Ovary (tissue), 10 donors: Measurements from ENCODE around the gene MCM8. TPM values are rescaled to one million over a fixed set of nuclear protein-coding genes. Genes with fewer than 3 reads are reported as not detected.

Source experiments
- DNase-seq, 5 donors: peaks; one replicate each; pipeline ENCODE4 v3.0.0-alpha.2; 2019 to 2020
- H3K27ac ChIP-seq, 2 donors: fragments of 200-600 bp; one replicate each; pipeline versions ENCODE4 v1.5.1 to v1.8.0; 2019 to 2022
- H3K27me3 ChIP-seq: fragments of 200-600 bp; one replicate; pipeline ENCODE4 v1.8.0; 2022
- H3K36me3 ChIP-seq: fragments of 200-600 bp; sonication (generic); one replicate; pipeline ENCODE4 v1.5.1; 2019
- H3K4me1 ChIP-seq: one replicate; pipeline ENCODE4 v1.8.1; 2013; ENCODE audit warnings: mild to moderate bottlenecking, moderate library complexity; ENCODE audit not compliant: insufficient read depth
- H3K4me3 ChIP-seq: fragments of 200-600 bp; sonication (generic); one replicate; pipeline ENCODE4 v1.5.1; 2017
- H3K9me3 ChIP-seq, 2 donors: fragments of 200-600 bp in 1 of 2; sonication (generic) in 1 of 2; one replicate each; pipeline versions ENCODE4 v1.5.1 to v1.8.1; 2013 to 2019; ENCODE audit warnings: mild to moderate bottlenecking in 1 of 2, moderate library complexity in 1 of 2
- EP300 ChIP-seq: sonication (generic); formaldehyde crosslinking; IDR thresholded peaks from one replicate; pipeline ENCODE4 v1.6.1; 2017; ENCODE audit warnings: antibody characterized with exemption
- POLR2A ChIP-seq: fragments of 450-650 bp; IDR thresholded peaks from one replicate; pipeline ENCODE4 v1.6.1; 2017; ENCODE audit warnings: antibody characterized with exemption, mild to moderate bottlenecking, moderate library complexity
- WGBS, 3 donors: extraction: QIAGEN DNeasy Blood & Tissue Kit in 1 of 3; methylation state at CpG; one replicate each; pipeline versions ENCODE4 v1.1.5 to v1.1.7; 2013 to 2017; 5-methylcytosine and 5-hydroxymethylcytosine counted together
- intact Hi-C, 4 donors: fragments of 100-400 bp; cut with DNase I; formaldehyde crosslinking; loops; one replicate each; pipeline versions ENCODE4 v1.11.0 to v1.15.1; 2022 to 2023
- long read RNA-seq, 3 donors: library from polyadenylated mRNA in 2 of 3; unstranded in 2 of 3; transcript quantifications; one replicate each; pipeline ENCODE4 v2.0.0 and lab custom pipeline, GENCODE V29; 2021 to 2026
- polyA plus RNA-seq, 2 donors: library from polyadenylated mRNA; stranded (reverse); fragments of 200-250 nt in 1 of 2; fragments of 350-450 nt in 1 of 2; fragmentation: Illumina TruSeq in 1 of 2; extraction: RNeasy Lipid Tissue Mini Kit (QIAGEN cat#74804) in 1 of 2; gene quantifications; one replicate each; pipeline ENCODE4 v1.2.3, GENCODE V29; 2013 to 2014
- total RNA-seq, 7 donors: library from RNA; depleted of rRNA in 2 of 7; stranded (reverse); fragments of >200 nt in 2 of 7; fragmentation: NEBNext Ultra II Directional in 3 of 7; extraction: Animal tissue kit (Norgen Biotek cat#: 25700) in 3 of 7; gene quantifications; one replicate each; pipeline versions ENCODE4 v1.1.0 to v1.2.4, GENCODE V29; 2016 to 2023
- TF ChIP-seq, protein P1 (sequence below), 3 donors: fragments of 450-650 bp in 2 of 3; fragments of 200-600 bp in 1 of 3; IDR thresholded peaks; one replicate each; pipeline versions ENCODE4 v1.5.1 to v1.8.0; 2016 to 2022; ENCODE audit warnings: antibody characterized with exemption in 3 of 3, mild to moderate bottlenecking in 1 of 3
- donor health status: DM: no; HTN: no; CAD: no; lungs with moderate emphysema.
- donor health status: DM: no; HTN: no; CAD: no.
- donor health status: Bipolar disorder and iron deficiency.
- donor health status: DM: yes; HTN: yes; CAD: no.
- donor health status: DM: no; HTN: no; CAD: no.
- donor health status: DM: yes; HTN: yes; CAD: no.

MCM8 gene
- total RNA-seq = 1 to 10 TPM; 2.3 to 4.9 (median 4.3) TPM
- polyA plus RNA-seq = 1 to 10 TPM; 2.4 to 3.5 TPM
- long read RNA-seq, donor 1, partial matches to known transcripts = 1 of 1 reads
- long read RNA-seq, donor 1, other reads (novel, unspliced or antisense) = 0 of 1 reads
- long read RNA-seq, donor 2, full-length matches to known transcripts = 4 of 4 reads
- long read RNA-seq, donor 2, partial matches to known transcripts = 0 of 4 reads
- long read RNA-seq, donor 2, other reads (novel, unspliced or antisense) = 0 of 4 reads
- long read RNA-seq, donor 3 = 0 reads

- peak; percentile 93 to 96 (median 93) for DNase-seq
- H3K36me3 ChIP-seq = no peaks in the 10 kb centered on the region
Measured at GRCh38 chr20:5950271-5951031, at the start of gene MCM8, which contains the start of gene TRMT6. Gene MCM8, plus strand, starts transcription at chr20:5950652. Its CDS starts 1,364 bp downstream, at chr20:5952016. Gene TRMT6, minus strand, starts transcription at chr20:5950533. Its CDS starts 128 bp downstream, at chr20:5950405.

GRCh38 chr20:5900908-5901307 is 49.5 kb upstream of the MCM8 start:
- H3K27ac ChIP-seq = no peak overlapping the region
- no peaks in the 10 kb centered on the region for H3K9me3 ChIP-seq
- H3K36me3 ChIP-seq = no peaks in the 10 kb centered on the region
- whole genome bisulfite sequencing, 3 donors = 69 to 81% (median 80%) methylated on average over 1 of the region's 1 CpG
- H3K27me3 ChIP-seq = no peaks in the 10 kb centered on the region
- H3K4me1 ChIP-seq = no peaks in the 10 kb centered on the region
- TF ChIP-seq POLR2A (no peak), EP300 (no peak)
- TF ChIP-seq, protein P1, sequence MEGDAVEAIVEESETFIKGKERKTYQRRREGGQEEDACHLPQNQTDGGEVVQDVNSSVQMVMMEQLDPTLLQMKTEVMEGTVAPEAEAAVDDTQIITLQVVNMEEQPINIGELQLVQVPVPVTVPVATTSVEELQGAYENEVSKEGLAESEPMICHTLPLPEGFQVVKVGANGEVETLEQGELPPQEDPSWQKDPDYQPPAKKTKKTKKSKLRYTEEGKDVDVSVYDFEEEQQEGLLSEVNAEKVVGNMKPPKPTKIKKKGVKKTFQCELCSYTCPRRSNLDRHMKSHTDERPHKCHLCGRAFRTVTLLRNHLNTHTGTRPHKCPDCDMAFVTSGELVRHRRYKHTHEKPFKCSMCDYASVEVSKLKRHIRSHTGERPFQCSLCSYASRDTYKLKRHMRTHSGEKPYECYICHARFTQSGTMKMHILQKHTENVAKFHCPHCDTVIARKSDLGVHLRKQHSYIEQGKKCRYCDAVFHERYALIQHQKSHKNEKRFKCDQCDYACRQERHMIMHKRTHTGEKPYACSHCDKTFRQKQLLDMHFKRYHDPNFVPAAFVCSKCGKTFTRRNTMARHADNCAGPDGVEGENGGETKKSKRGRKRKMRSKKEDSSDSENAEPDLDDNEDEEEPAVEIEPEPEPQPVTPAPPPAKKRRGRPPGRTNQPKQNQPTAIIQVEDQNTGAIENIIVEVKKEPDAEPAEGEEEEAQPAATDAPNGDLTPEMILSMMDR (IDR thresholded peaks at IDR 0.05) = no peak
- no peak overlapping the region for H3K4me3 ChIP-seq
- intact Hi-C loops = no loop called here
- DNase-seq = no peak

More at GRCh38 chr20:5950271-5951031, at the start of gene MCM8, which contains the start of gene TRMT6:
- WGBS, 3 donors = 0 to 1% (median 0%) methylated on average over 58 to 61 of the region's 61 CpGs
- Histone ChIP-seq H3K9me3 (no peaks in the 10 kb centered on the region), H3K4me1 (peaks cover 2% of the 10 kb centered on the region), H3K4me3 (peak within 1 kb of the TSS; percentile 46), H3K27me3 (no peaks in the 10 kb centered on the region), H3K27ac (peak within 1 kb of the TSS in 1 of 2 donors; percentile 58)
- intact Hi-C loops = loop anchor here in 1 of 4 donors (5.0 kb wide), 1 partner anchor 132 kb away; no protein-coding TSS in a partner anchor
- TF ChIP-seq EP300 = peak; percentile 49
- TF ChIP-seq, protein P1 (IDR thresholded peaks at IDR 0.05) = no peak

GRCh38 chr20:5908981-5909380 is 41.5 kb upstream of the MCM8 start:
- TF ChIP-seq POLR2A = no peak
- Histone ChIP-seq H3K27ac (no peak overlapping the region), H3K36me3 (no peaks in the 10 kb centered on the region), H3K4me3 (no peak overlapping the region), H3K4me1 (peaks cover 6% of the 10 kb centered on the region), H3K27me3 (no peaks in the 10 kb centered on the region), H3K9me3 (no peaks in the 10 kb centered on the region)
- WGBS, 3 donors = 69 to 78% (median 73%) methylated on average over 2 of the region's 2 CpGs
- DNase-seq = no peak
- intact Hi-C loops = no loop called here

GRCh38 chr20:5910186-5910585 is 40.3 kb upstream of the MCM8 start:
- 43 to 54% (median 47%) methylated on average over 6 of the region's 6 CpGs for WGBS, 3 donors
- peaks cover 6% of the 10 kb centered on the region for H3K4me1 ChIP-seq
- no peak overlapping the region for H3K4me3 ChIP-seq
- H3K27me3 ChIP-seq = no peaks in the 10 kb centered on the region
- H3K9me3 ChIP-seq = no peaks in the 10 kb centered on the region
- no peak overlapping the region for H3K27ac ChIP-seq
- no peak for DNase-seq
- TF ChIP-seq, protein P1 (IDR thresholded peaks at IDR 0.05) = no peak
- intact Hi-C loops = no loop called here
- no peaks in the 10 kb centered on the region for H3K36me3 ChIP-seq

DNA sequence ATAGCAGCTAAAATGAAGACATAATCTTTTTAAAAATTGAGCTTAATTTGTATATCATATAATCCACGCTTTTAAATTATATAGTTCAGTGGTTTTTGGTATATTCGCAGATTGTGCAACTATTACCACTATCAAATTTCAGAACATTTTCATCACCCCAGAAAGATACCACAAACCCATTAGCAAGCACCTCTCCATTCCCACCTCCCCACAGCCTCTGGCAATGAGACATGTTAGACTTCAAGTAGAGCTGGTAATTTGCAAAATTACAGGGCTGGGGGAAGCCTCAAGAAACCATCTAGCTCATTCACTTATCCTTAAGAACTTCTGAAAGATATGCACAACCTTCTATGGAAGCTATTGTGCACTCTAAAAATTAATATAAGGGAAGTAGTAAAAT is 37.3 kb upstream of the MCM8 start:
- TF ChIP-seq EP300 (no peak), POLR2A (no peak)
- TF ChIP-seq, protein P1 (IDR thresholded peaks at IDR 0.05) = no peak
- Histone ChIP-seq H3K27me3 (no peaks in the 10 kb centered on the region), H3K9me3 (no peaks in the 10 kb centered on the region), H3K4me3 (no peak overlapping the region), H3K4me1 (peaks cover 6% of the 10 kb centered on the region), H3K27ac (no peak overlapping the region), H3K36me3 (no peaks in the 10 kb centered on the region)
- intact Hi-C loops = no loop called here
- no peak for DNase-seq
- WGBS, 3 donors = 89 to 97% (median 93%) methylated on average over 2 of the region's 2 CpGs
